ENCODE measurements around the gene DOCK2. TPM values are rescaled to one million over a fixed set of nuclear protein-coding genes. Genes with fewer than 3 reads are reported as not detected.

Gene DOCK2
- 10.4 and 12.1 TPM in 2 replicates for total RNA-seq (2014; rRNA removed; shearing (Covaris generic))
- 5.4 and 6.5 TPM in 2 replicates for polyA plus RNA-seq (2016; fragmentation: Nextera tagmentation; extraction: Ambion mirVana)

GRCh38 chr5:169637085-169637548 lies at the start of gene DOCK2:
DOCK2 (plus strand) TSS chr5:169637275; CDS start chr5:169637327, 52 bp downstream.
- peak; percentile 18 for DNase-seq
- no peaks in the 10 kb centered on the region for H3K79me2 ChIP-seq (ENCODE audit: insufficient read depth)
- H3K27me3 ChIP-seq (replicated peaks; ENCODE audit: insufficient read depth): no peaks in the 10 kb centered on the region
- no peak within 1 kb of the TSS for H3K27ac ChIP-seq
- peak within 1 kb of the TSS; percentile 40 for H3K9ac ChIP-seq
- in situ Hi-C loops (cut with MboI): no loop called here
- H3K4me1 ChIP-seq (ENCODE audit: insufficient read depth): peaks cover 12% of the 10 kb centered on the region; the same call in 1 of the 2 replicates
- 0 to 3% methylated on average over 3 to 42 of the region's 42 CpGs for WGBS, 2 experiments (ENCODE audit: low coverage in 1 of 2, low lambda C conversion rate in 2 of 2, missing lambda C conversion rate in 2 of 2)
- no peaks in the 10 kb centered on the region for H3F3A ChIP-seq (ENCODE audit: insufficient read depth)
- H3K9me3 ChIP-seq (ENCODE audit: low read depth): no peaks in the 10 kb centered on the region
- H3K4me2 ChIP-seq (ENCODE audit: unreplicated experiment): peak within 1 kb of the TSS; percentile 46
- TF ChIP-seq EZH2 (IDR thresholded peaks at IDR 0.05; ENCODE audit: insufficient read depth, poor library complexity, severe bottlenecking): no peak
- no peak for TF ChIP-seq EZH2phosphoT487 (IDR thresholded peaks at IDR 0.05; ENCODE audit: insufficient read depth, low read depth)
- H4K20me1 ChIP-seq (ENCODE audit: insufficient read depth): no peaks in the 10 kb centered on the region
- peak within 1 kb of the TSS; percentile 64 for H3K4me3 ChIP-seq
- H2AFZ ChIP-seq: peak within 1 kb of the TSS; percentile 78
- no peaks in the 10 kb centered on the region for H3K36me3 ChIP-seq (ENCODE audit: low read depth)
- no peaks in the 10 kb centered on the region for H3K9me2 ChIP-seq (ENCODE audit: insufficient read depth)

- H3K9me3 ChIP-seq (ENCODE audit: low read depth): no peaks in the 10 kb centered on the region
- peaks cover 92% of the 10 kb centered on the region for H3K4me1 ChIP-seq (ENCODE audit: insufficient read depth)
- in situ Hi-C loops (cut with MboI): no loop called here
- no peaks in the 10 kb centered on the region for H4K20me1 ChIP-seq (ENCODE audit: insufficient read depth)
- peaks cover 77% of the 10 kb centered on the region for H3K36me3 ChIP-seq (ENCODE audit: low read depth)
- H2AFZ ChIP-seq: no peak overlapping the region
- no peak overlapping the region for H3K9ac ChIP-seq
- H3K4me3 ChIP-seq: no peak overlapping the region
- no peak overlapping the region for H3K4me2 ChIP-seq (ENCODE audit: unreplicated experiment)
- no peak for TF ChIP-seq EZH2phosphoT487 (IDR thresholded peaks at IDR 0.05; ENCODE audit: insufficient read depth, low read depth)
- TF ChIP-seq EZH2 (IDR thresholded peaks at IDR 0.05; ENCODE audit: insufficient read depth, poor library complexity, severe bottlenecking): no peak
- peak overlapping the region; percentile 36; the same call in 1 of the 2 replicates for H3K27ac ChIP-seq
- DNase-seq: no peak
- 98 to 100% methylated on average over 3 of the region's 3 CpGs for WGBS, 2 experiments (ENCODE audit: low coverage in 1 of 2, low lambda C conversion rate in 2 of 2, missing lambda C conversion rate in 2 of 2)
- H3K79me2 ChIP-seq (ENCODE audit: insufficient read depth): peaks cover 86% of the 10 kb centered on the region
- no peaks in the 10 kb centered on the region for H3K9me2 ChIP-seq (ENCODE audit: insufficient read depth)
- H3K27me3 ChIP-seq (replicated peaks; ENCODE audit: insufficient read depth): no peaks in the 10 kb centered on the region
- H3F3A ChIP-seq (ENCODE audit: insufficient read depth): peaks cover 98% of the 10 kb centered on the region
These were observed 46.5 kb upstream of the DOCK2 start for GRCh38 chr5:169590602-169591001.

GRCh38 chr5:169591636-169592035 lies 45.4 kb upstream of the DOCK2 start:
- in situ Hi-C loops (cut with MboI): no loop called here
- H3K36me3 ChIP-seq (ENCODE audit: low read depth): peaks cover 88% of the 10 kb centered on the region

GRCh38 chr5:169592937-169593650 lies 44.0 kb upstream of the DOCK2 start:
- peaks cover 98% of the 10 kb centered on the region for H3F3A ChIP-seq (ENCODE audit: insufficient read depth)
- H2AFZ ChIP-seq: no peak overlapping the region
- 95 to 96% methylated on average over 6 of the region's 6 CpGs for WGBS, 2 experiments (ENCODE audit: low coverage in 1 of 2, low lambda C conversion rate in 2 of 2, missing lambda C conversion rate in 2 of 2)
- H3K36me3 ChIP-seq (ENCODE audit: low read depth): peaks cover 97% of the 10 kb centered on the region
- H3K4me3 ChIP-seq: no peak overlapping the region
- H3K79me2 ChIP-seq (ENCODE audit: insufficient read depth): peaks cover 86% of the 10 kb centered on the region
- H3K27ac ChIP-seq: peak overlapping the region; percentile 10
- H3K4me1 ChIP-seq (ENCODE audit: insufficient read depth): peaks cover 76% of the 10 kb centered on the region
- no peak overlapping the region for H3K9ac ChIP-seq
- in situ Hi-C loops (cut with MboI): no loop called here
- TF ChIP-seq EZH2 (IDR thresholded peaks at IDR 0.05; ENCODE audit: insufficient read depth, poor library complexity, severe bottlenecking) (no peak), EZH2phosphoT487 (IDR thresholded peaks at IDR 0.05; ENCODE audit: insufficient read depth, low read depth) (no peak)
- H3K9me3 ChIP-seq (ENCODE audit: low read depth): no peaks in the 10 kb centered on the region
- no peaks in the 10 kb centered on the region for H3K27me3 ChIP-seq (replicated peaks; ENCODE audit: insufficient read depth)
- DNase-seq: peak; percentile 51
- no peaks in the 10 kb centered on the region for H3K9me2 ChIP-seq (ENCODE audit: insufficient read depth)
- no peaks in the 10 kb centered on the region for H4K20me1 ChIP-seq (ENCODE audit: insufficient read depth)
- no peak overlapping the region for H3K4me2 ChIP-seq (ENCODE audit: unreplicated experiment)

More at GRCh38 chr5:169591636-169592035, 45.4 kb upstream of the DOCK2 start:
- Histone ChIP-seq H3K79me2 (ENCODE audit: insufficient read depth) (peaks cover 86% of the 10 kb centered on the region), H3K9ac (no peak overlapping the region), H3K4me1 (ENCODE audit: insufficient read depth) (peaks cover 91% of the 10 kb centered on the region), H3F3A (ENCODE audit: insufficient read depth) (peaks cover 98% of the 10 kb centered on the region), H3K9me2 (ENCODE audit: insufficient read depth) (no peaks in the 10 kb centered on the region), H3K27ac (peak overlapping the region; percentile 36), H3K4me2 (ENCODE audit: unreplicated experiment) (no peak overlapping the region), H3K27me3 (replicated peaks; ENCODE audit: insufficient read depth) (no peaks in the 10 kb centered on the region), H2AFZ (no peak overlapping the region), H3K9me3 (ENCODE audit: low read depth) (no peaks in the 10 kb centered on the region), H3K4me3 (no peak overlapping the region), H4K20me1 (ENCODE audit: insufficient read depth) (no peaks in the 10 kb centered on the region)
- TF ChIP-seq EZH2phosphoT487 (IDR thresholded peaks at IDR 0.05; ENCODE audit: insufficient read depth, low read depth) (no peak), EZH2 (IDR thresholded peaks at IDR 0.05; ENCODE audit: insufficient read depth, poor library complexity, severe bottlenecking) (no peak)
- DNase-seq: peak; percentile 76
- WGBS, 2 experiments (ENCODE audit: low coverage in 1 of 2, low lambda C conversion rate in 2 of 2, missing lambda C conversion rate in 2 of 2): 33 to 42% methylated on average over 1 of the region's 1 CpG
